NCI-H2107 (cell line): ENCODE measurements around the gene IGF1R.

Source experiments
- DNase-seq: peaks from one replicate; lab custom pipeline; 2025; lab: John Stamatoyannopoulos, UW

Gene IGF1R

GRCh38 chr15:98671060-98672008, 23.0 kb downstream of the IGF1R start:
- no peak for DNase-seq

GRCh38 chr15:98673133-98673532, 24.8 kb downstream of the IGF1R start:
- no peak for DNase-seq

GRCh38 chr15:98674336-98674735, 26.0 kb downstream of the IGF1R start:
- no peak for DNase-seq

- DNase-seq: no peak
Observed at GRCh38 chr15:98676586-98677270, 28.4 kb downstream of the IGF1R start.

- no peak for DNase-seq
Observed at GRCh38 chr15:98677345-98678059, 29.2 kb downstream of the IGF1R start.

- DNase-seq: no peak
Observed at GRCh38 chr15:98678484-98678883, 30.1 kb downstream of the IGF1R start.

GRCh38 chr15:98681061-98681460, 32.7 kb downstream of the IGF1R start:
- DNase-seq: no peak

- no peak for DNase-seq
Observed at GRCh38 chr15:98682992-98683701, 34.8 kb downstream of the IGF1R start.

- DNase-seq: no peak
Observed at GRCh38 chr15:98683831-98684230, 35.5 kb downstream of the IGF1R start.

GRCh38 chr15:98684436-98684835, 36.1 kb downstream of the IGF1R start:
- no peak for DNase-seq

GRCh38 chr15:98684995-98685525, 36.7 kb downstream of the IGF1R start:
- DNase-seq: no peak

GRCh38 chr15:98686983-98687382, 38.6 kb downstream of the IGF1R start:
- DNase-seq: no peak

GRCh38 chr15:98689431-98689861, 41.1 kb downstream of the IGF1R start:
- no peak for DNase-seq

- DNase-seq: no peak
Observed at GRCh38 chr15:98690272-98690950, 42.1 kb downstream of the IGF1R start.

GRCh38 chr15:98692213-98692612, 43.9 kb downstream of the IGF1R start:
- no peak for DNase-seq

- DNase-seq: no peak
Observed at GRCh38 chr15:98694161-98694560, 45.8 kb downstream of the IGF1R start.

GRCh38 chr15:98698792-98699191, 50.5 kb downstream of the IGF1R start:
- DNase-seq: no peak

- no peak for DNase-seq
Observed at GRCh38 chr15:98699591-98700424, 51.5 kb downstream of the IGF1R start.

- no peak for DNase-seq
Observed at GRCh38 chr15:98700519-98700918, 52.2 kb downstream of the IGF1R start.

- DNase-seq: no peak
Observed at GRCh38 chr15:98703126-98703685, 54.9 kb downstream of the IGF1R start.
